CD8-positive, alpha-beta memory T cell (primary cell): ENCODE results near the gene ADIG. TPM values are rescaled to one million over a fixed set of nuclear protein-coding genes. Genes with fewer than 3 reads are reported as not detected.

Experiments
- CTCF ChIA-PET: fragments of 350-600 bp; sonication (Branson Sonifier 250); formaldehyde crosslinking; loops from one replicate; lab custom pipeline; 2021; ENCODE audit warnings: antibody characterized with exemption; lab: Charles Lee
- POLR2A ChIA-PET: fragments of 350-600 bp; sonication (Branson Sonifier 250); formaldehyde crosslinking; loops from one replicate; lab custom pipeline; 2021; ENCODE audit warnings: antibody characterized with exemption; lab: Charles Lee
- DNase-seq, 5 donors: peaks; one replicate each; pipeline versions ENCODE4 v3.0.0 to v3.0.0-alpha.2; 2020 to 2022; ENCODE audit warnings: mixed read lengths in 1 of 5
- H3K27ac ChIP-seq: one replicate; pipeline ENCODE4 v1.7.0; 2013; ENCODE audit warnings: low read depth, mild to moderate bottlenecking, low read length, moderate library complexity
- H3K27me3 ChIP-seq: 2 replicates; pipeline ENCODE4 v1.7.0; 2013; ENCODE audit warnings: low read length, mild to moderate bottlenecking; ENCODE audit not compliant: insufficient read depth, poor library complexity, severe bottlenecking
- H3K36me3 ChIP-seq: 2 replicates; pipeline ENCODE4 v1.7.0; 2013; ENCODE audit warnings: mild to moderate bottlenecking, low read length, moderate library complexity; ENCODE audit not compliant: insufficient read depth
- H3K4me1 ChIP-seq: 2 replicates; pipeline ENCODE4 v1.7.0; 2013; ENCODE audit warnings: mild to moderate bottlenecking, low read length, moderate library complexity; ENCODE audit not compliant: insufficient read depth
- H3K4me3 ChIP-seq: 2 replicates; pipeline ENCODE4 v1.7.0; 2013; ENCODE audit warnings: mild to moderate bottlenecking, low read length
- H3K9me3 ChIP-seq: 2 replicates; pipeline ENCODE4 v1.7.0; 2013; ENCODE audit warnings: mild to moderate bottlenecking, low read length
- H3K27ac Mint-ChIP-seq, 8 donors: one replicate each; pipeline ENCODE4 v1.8.0; 2020 to 2021; ENCODE audit warnings: mixed read lengths in 8 of 8, mild to moderate bottlenecking in 6 of 8, inconsistent platforms in 3 of 8, moderate library complexity in 3 of 8
- H3K27me3 Mint-ChIP-seq, 2 donors: one replicate each; pipeline ENCODE4 v1.8.0; 2020 to 2021; ENCODE audit warnings: mixed read lengths in 2 of 2, mild to moderate bottlenecking in 1 of 2, moderate library complexity in 1 of 2
- H3K36me3 Mint-ChIP-seq, 3 donors: one replicate each; pipeline ENCODE4 v1.8.0; 2020 to 2021; ENCODE audit warnings: mixed read lengths in 3 of 3, inconsistent platforms in 1 of 3, mild to moderate bottlenecking in 1 of 3
- H3K4me1 Mint-ChIP-seq, 3 donors: one replicate each; pipeline ENCODE4 v1.8.0; 2020 to 2021; ENCODE audit warnings: mixed read lengths in 3 of 3, inconsistent platforms in 1 of 3, mild to moderate bottlenecking in 1 of 3
- H3K4me3 Mint-ChIP-seq, 7 donors: one replicate each; pipeline ENCODE4 v1.8.0; 2020 to 2021; ENCODE audit warnings: mixed read lengths in 7 of 7, mild to moderate bottlenecking in 6 of 7, moderate library complexity in 4 of 7, inconsistent platforms in 2 of 7
- H3K9me3 Mint-ChIP-seq, 5 donors: one replicate each; pipeline ENCODE4 v1.8.0; 2020 to 2022; ENCODE audit warnings: mixed read lengths in 5 of 5, mild to moderate bottlenecking in 3 of 5, moderate library complexity in 2 of 5, inconsistent platforms in 1 of 5
- polyA plus RNA-seq: library from polyadenylated mRNA; unstranded; fragments of 300-500 nt; fragmentation: Illumina TruSeq; gene quantifications from one replicate; pipeline ENCODE4 v1.2.3, GENCODE V29; 2021
- total RNA-seq, 2 experiments: library from RNA; stranded (reverse); gene quantifications; one replicate each; pipeline ENCODE4 v1.2.3, GENCODE V29; 2021

Gene ADIG
- total RNA-seq (not detected), polyA plus RNA-seq (not detected)

DNA sequence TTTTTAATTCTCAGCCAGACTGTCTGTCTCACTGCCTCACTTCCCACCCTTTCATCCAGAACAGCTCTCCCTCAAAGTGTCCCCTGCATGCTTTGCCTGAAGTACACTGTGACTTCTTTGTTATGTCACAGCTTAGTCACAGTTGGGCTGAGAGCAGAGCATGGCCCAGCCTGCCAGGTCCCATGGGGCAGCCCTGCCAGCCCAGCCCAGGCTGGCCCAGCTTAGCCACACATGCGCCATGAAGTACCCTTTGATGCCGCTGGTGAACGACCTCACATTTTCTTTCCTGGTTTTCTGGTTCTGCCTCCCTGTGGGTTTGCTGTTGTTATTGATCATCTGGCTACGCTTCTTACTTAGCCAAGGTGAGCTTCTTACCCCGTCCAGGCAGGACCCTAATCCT is at the start of gene ADIG:
Gene ADIG, plus strand, starts transcription at position 185 of the 400 bp plus-strand sequence. Its CDS starts 54 bp downstream, at position 239.
- Histone ChIP-seq H3K9me3 (no peaks in the 10 kb centered on the region), H3K27ac (no peak within 1 kb of the TSS), H3K4me1 (no peaks in the 10 kb centered on the region), H3K36me3 (no peaks in the 10 kb centered on the region), H3K27me3 (no peaks in the 10 kb centered on the region), H3K4me3 (no peak within 1 kb of the TSS)
- Mint-ChIP-seq H3K27me3 (peaks cover 0 to 1% of the 10 kb centered on the region in 2 donors), H3K36me3 (peaks cover 0 to 18% (median 1%) of the 10 kb centered on the region in 3 donors), H3K27ac (peak within 1 kb of the TSS in 3 of 8 donors; percentile 40 to 91 (median 75)), H3K4me1 (no peaks in the 10 kb centered on the region), H3K4me3 (no peak within 1 kb of the TSS), H3K9me3 (no peaks in the 10 kb centered on the region)
- ChIA-PET CTCF (no interaction called here), POLR2A (no interaction called here)
- DNase-seq = no peak

DNA sequence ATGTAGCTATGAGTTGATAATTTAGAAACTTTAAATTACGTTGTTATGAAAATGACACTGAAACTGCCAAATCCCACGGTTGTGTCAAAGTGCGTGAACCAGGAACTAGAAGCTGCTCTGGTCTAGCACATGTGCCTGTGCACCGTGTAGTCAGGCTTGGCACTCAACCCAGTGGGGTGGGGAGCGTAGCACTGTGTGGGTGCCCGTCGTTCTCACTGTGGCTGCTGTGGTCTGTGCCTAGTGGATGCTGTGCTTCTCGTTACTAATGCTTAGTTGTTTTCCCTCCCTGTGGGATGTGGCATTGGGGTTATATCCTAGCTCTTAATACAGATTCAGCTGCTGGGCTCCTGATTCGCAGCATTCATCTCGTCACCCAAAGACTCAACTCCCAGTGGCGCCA is 46.2 kb upstream of the ADIG start:
- no peak overlapping the region for H3K4me3 Mint-ChIP-seq
- H3K27me3 Mint-ChIP-seq = no peaks in the 10 kb centered on the region
- Histone ChIP-seq H3K27me3 (no peaks in the 10 kb centered on the region), H3K4me1 (no peaks in the 10 kb centered on the region), H3K27ac (no peak overlapping the region), H3K9me3 (no peaks in the 10 kb centered on the region), H3K36me3 (peaks cover 45% of the 10 kb centered on the region), H3K4me3 (no peak overlapping the region)
- ChIA-PET POLR2A (no interaction called here), CTCF (no interaction called here)
- DNase-seq = peak in 1 of 5 donors; percentile 2
- peak overlapping the region in 1 of 8 donors; percentile 84 for H3K27ac Mint-ChIP-seq
- no peaks in the 10 kb centered on the region for H3K9me3 Mint-ChIP-seq
- peaks cover 0 to 9% (median 2%) of the 10 kb centered on the region in 3 donors for H3K4me1 Mint-ChIP-seq
- H3K36me3 Mint-ChIP-seq = peaks cover 23 to 87% (median 25%) of the 10 kb centered on the region in 3 donors

GRCh38 chr20:38536310-38536709 is 44.7 kb upstream of the ADIG start:
- Histone ChIP-seq H3K27me3 (no peaks in the 10 kb centered on the region), H3K4me1 (no peaks in the 10 kb centered on the region), H3K4me3 (no peak overlapping the region), H3K9me3 (no peaks in the 10 kb centered on the region), H3K27ac (no peak overlapping the region), H3K36me3 (peaks cover 53% of the 10 kb centered on the region)
- H3K4me3 Mint-ChIP-seq = no peak overlapping the region
- no peak overlapping the region for H3K27ac Mint-ChIP-seq
- DNase-seq = no peak
- peaks cover 0 to 9% (median 2%) of the 10 kb centered on the region in 3 donors for H3K4me1 Mint-ChIP-seq
- no peaks in the 10 kb centered on the region for H3K9me3 Mint-ChIP-seq
- POLR2A ChIA-PET = no interaction called here
- CTCF ChIA-PET = no interaction called here
- H3K36me3 Mint-ChIP-seq = peaks cover 27 to 86% (median 27%) of the 10 kb centered on the region in 3 donors
- H3K27me3 Mint-ChIP-seq = no peaks in the 10 kb centered on the region

- no peaks in the 10 kb centered on the region for H3K9me3 Mint-ChIP-seq
- no peak overlapping the region for H3K4me3 Mint-ChIP-seq
- peaks cover 27 to 88% (median 30%) of the 10 kb centered on the region in 3 donors for H3K36me3 Mint-ChIP-seq
- Histone ChIP-seq H3K36me3 (peaks cover 56% of the 10 kb centered on the region), H3K27me3 (no peaks in the 10 kb centered on the region), H3K9me3 (no peaks in the 10 kb centered on the region), H3K27ac (no peak overlapping the region), H3K4me1 (no peaks in the 10 kb centered on the region), H3K4me3 (no peak overlapping the region)
- peak overlapping the region in 1 of 8 donors; percentile 77 for H3K27ac Mint-ChIP-seq
- H3K4me1 Mint-ChIP-seq = peaks cover 0 to 9% (median 2%) of the 10 kb centered on the region in 3 donors
- ChIA-PET POLR2A (no interaction called here), CTCF (no interaction called here)
- DNase-seq = no peak
- H3K27me3 Mint-ChIP-seq = no peaks in the 10 kb centered on the region
Observed at GRCh38 chr20:38537176-38537575, 43.8 kb upstream of the ADIG start.

GRCh38 chr20:38538789-38539188 is 42.2 kb upstream of the ADIG start:
- Mint-ChIP-seq H3K27ac (peak overlapping the region in 1 of 8 donors; percentile 13), H3K27me3 (no peaks in the 10 kb centered on the region), H3K9me3 (no peaks in the 10 kb centered on the region), H3K36me3 (peaks cover 27 to 92% (median 33%) of the 10 kb centered on the region in 3 donors), H3K4me3 (no peak overlapping the region), H3K4me1 (peaks cover 0 to 4% (median 2%) of the 10 kb centered on the region in 3 donors)
- peaks cover 61% of the 10 kb centered on the region for H3K36me3 ChIP-seq
- H3K27me3 ChIP-seq = no peaks in the 10 kb centered on the region
- H3K27ac ChIP-seq = no peak overlapping the region
- no peaks in the 10 kb centered on the region for H3K4me1 ChIP-seq
- CTCF ChIA-PET = no interaction called here
- H3K4me3 ChIP-seq = no peak overlapping the region
- no peaks in the 10 kb centered on the region for H3K9me3 ChIP-seq
- POLR2A ChIA-PET = no interaction called here
- no peak for DNase-seq

GRCh38 chr20:38543014-38543906 is 37.7 kb upstream of the ADIG start:
- Histone ChIP-seq H3K4me3 (no peak overlapping the region), H3K27me3 (no peaks in the 10 kb centered on the region), H3K36me3 (peaks cover 56% of the 10 kb centered on the region), H3K9me3 (no peaks in the 10 kb centered on the region), H3K4me1 (peaks cover 3% of the 10 kb centered on the region), H3K27ac (no peak overlapping the region)
- Mint-ChIP-seq H3K27me3 (no peaks in the 10 kb centered on the region), H3K4me1 (peaks cover 0 to 4% (median 0%) of the 10 kb centered on the region in 3 donors), H3K27ac (peak overlapping the region in 2 of 8 donors; percentile 4 to 48), H3K4me3 (no peak overlapping the region), H3K9me3 (no peaks in the 10 kb centered on the region), H3K36me3 (peaks cover 4 to 92% (median 27%) of the 10 kb centered on the region in 3 donors)
- no peak for DNase-seq
- POLR2A ChIA-PET = no interaction called here
- CTCF ChIA-PET = no interaction called here

- no peaks in the 10 kb centered on the region for H3K27me3 Mint-ChIP-seq
- H3K9me3 Mint-ChIP-seq = no peaks in the 10 kb centered on the region
- CTCF ChIA-PET = no interaction called here
- POLR2A ChIA-PET = no interaction called here
- Histone ChIP-seq H3K27ac (no peak overlapping the region), H3K9me3 (no peaks in the 10 kb centered on the region), H3K36me3 (peaks cover 61% of the 10 kb centered on the region), H3K27me3 (no peaks in the 10 kb centered on the region), H3K4me1 (peaks cover 4% of the 10 kb centered on the region), H3K4me3 (no peak overlapping the region)
- peaks cover 11 to 87% (median 31%) of the 10 kb centered on the region in 3 donors for H3K36me3 Mint-ChIP-seq
- no peak for DNase-seq
- H3K4me3 Mint-ChIP-seq = no peak overlapping the region
- H3K4me1 Mint-ChIP-seq = peaks cover 0 to 4% (median 0%) of the 10 kb centered on the region in 3 donors
- H3K27ac Mint-ChIP-seq = peak overlapping the region in 1 of 8 donors; percentile 67
Observed at GRCh38 chr20:38545771-38546170, 35.2 kb upstream of the ADIG start.
